ENCODE results near the gene ZNF428.

- no peak for TF ChIP-seq CTCF (IDR thresholded peaks at IDR 0.05)
- no peak for TF ChIP-seq POLR2A (IDR thresholded peaks at IDR 0.05)
- TF ChIP-seq POLR2AphosphoS5 (IDR thresholded peaks at IDR 0.05) = no peak
These were observed 58.1 kb downstream of the ZNF428 start for GRCh38 chr19:43561139-43561970.

All from gastroesophageal sphincter (tissue), 3 donors.